ENCODE measurements around the gene AGBL4. TPM values are rescaled to one million over a fixed set of nuclear protein-coding genes. Genes with fewer than 3 reads are reported as not detected.

The AGBL4 gene
- total RNA-seq, 3 donors from 2014 or later: 0.46 to 0.57 TPM; not detected in 1

DNA sequence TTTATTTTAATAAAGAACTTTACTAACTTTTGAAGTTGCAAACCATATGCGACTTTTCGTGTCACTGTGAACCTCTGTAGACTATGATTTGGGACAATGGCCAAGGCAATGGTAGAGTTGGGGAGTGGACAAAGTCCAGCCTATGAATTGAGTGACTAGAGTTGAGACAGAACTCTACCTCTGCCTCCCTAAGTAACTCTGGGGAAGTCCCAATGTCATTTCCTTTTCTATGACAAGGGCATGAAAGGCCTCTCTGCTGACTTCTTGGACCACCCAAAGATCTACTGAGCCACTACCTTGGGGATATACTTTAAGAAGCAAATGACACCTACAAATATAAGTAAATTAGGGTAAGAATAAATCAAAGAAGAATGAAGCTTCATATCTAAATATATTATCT is 1266.4 kb downstream of the AGBL4 start:
- Histone ChIP-seq H3K36me3 (ENCODE audit: low read depth) (no peaks in the 10 kb centered on the region), H3K4me3 (no peak overlapping the region), H3K4me1 (ENCODE audit: low read depth) (no peaks in the 10 kb centered on the region), H3K9me3 (no peaks in the 10 kb centered on the region)
- TF ChIP-seq, protein P1, sequence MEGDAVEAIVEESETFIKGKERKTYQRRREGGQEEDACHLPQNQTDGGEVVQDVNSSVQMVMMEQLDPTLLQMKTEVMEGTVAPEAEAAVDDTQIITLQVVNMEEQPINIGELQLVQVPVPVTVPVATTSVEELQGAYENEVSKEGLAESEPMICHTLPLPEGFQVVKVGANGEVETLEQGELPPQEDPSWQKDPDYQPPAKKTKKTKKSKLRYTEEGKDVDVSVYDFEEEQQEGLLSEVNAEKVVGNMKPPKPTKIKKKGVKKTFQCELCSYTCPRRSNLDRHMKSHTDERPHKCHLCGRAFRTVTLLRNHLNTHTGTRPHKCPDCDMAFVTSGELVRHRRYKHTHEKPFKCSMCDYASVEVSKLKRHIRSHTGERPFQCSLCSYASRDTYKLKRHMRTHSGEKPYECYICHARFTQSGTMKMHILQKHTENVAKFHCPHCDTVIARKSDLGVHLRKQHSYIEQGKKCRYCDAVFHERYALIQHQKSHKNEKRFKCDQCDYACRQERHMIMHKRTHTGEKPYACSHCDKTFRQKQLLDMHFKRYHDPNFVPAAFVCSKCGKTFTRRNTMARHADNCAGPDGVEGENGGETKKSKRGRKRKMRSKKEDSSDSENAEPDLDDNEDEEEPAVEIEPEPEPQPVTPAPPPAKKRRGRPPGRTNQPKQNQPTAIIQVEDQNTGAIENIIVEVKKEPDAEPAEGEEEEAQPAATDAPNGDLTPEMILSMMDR (IDR thresholded peaks at IDR 0.05): no peak
- intact Hi-C loops (cut with DNase I, micrococcal nuclease): no loop called here
- no peak for ATAC-seq
- DNase-seq: no peak

DNA sequence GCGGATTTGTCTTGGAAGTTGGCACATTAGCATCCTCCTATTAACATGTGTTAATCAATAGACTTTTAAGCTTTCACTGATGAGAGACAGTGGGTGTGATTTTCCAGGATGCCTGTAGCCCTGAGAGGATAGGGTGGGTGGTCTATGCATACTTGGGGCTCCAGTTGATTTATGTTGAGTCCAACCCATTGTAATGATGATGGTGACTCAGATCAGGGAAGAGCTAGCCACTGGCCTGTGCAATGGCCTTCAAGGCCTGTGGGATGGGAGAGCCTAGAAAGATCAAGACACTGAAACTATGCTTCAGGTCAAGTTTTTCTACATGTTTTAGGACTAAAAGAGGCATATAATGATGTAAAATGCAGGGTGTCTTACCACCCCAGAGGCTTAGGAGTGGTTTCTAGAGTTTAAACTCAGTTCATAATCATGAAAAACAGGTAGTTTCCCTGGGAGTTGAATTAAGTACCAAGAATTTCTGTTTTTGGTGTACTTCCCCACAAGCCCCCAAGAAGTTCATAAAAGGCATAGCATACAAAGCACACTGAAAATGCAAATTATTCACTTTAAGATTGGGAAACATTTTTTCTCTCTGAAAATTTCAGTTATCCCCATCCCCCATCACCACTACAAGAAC is 1267.0 kb downstream of the AGBL4 start:
- intact Hi-C loops (cut with DNase I, micrococcal nuclease): no loop called here
- H3K36me3 ChIP-seq (ENCODE audit: low read depth): no peaks in the 10 kb centered on the region

DNA sequence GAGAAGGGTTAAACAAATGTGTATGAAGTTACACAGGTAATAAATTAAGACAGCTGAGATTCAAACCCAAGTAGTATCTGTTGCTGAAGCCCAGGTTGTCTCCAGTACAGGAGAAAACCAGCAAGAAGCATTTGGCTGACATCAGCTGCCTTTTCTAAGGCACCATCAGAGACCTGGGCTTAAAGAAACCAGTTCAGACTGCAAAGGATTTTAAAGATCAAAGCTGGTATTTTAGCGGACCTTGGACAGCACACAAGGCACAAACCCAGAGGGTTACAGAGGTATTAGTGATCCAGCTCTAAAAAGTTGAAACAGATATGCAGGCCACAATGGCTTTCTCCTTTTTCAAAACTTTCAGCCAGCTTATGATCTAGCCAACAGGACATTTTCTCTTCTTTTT is 1270.5 kb downstream of the AGBL4 start:
- no peak overlapping the region for H3K4me3 ChIP-seq
- H3K4me1 ChIP-seq (ENCODE audit: low read depth): no peaks in the 10 kb centered on the region
- intact Hi-C loops (cut with DNase I, micrococcal nuclease): no loop called here
- ATAC-seq (no peak), DNase-seq (no peak)
- TF ChIP-seq, protein P1 (IDR thresholded peaks at IDR 0.05): no peak
- H3K9me3 ChIP-seq: no peaks in the 10 kb centered on the region
- no peaks in the 10 kb centered on the region for H3K36me3 ChIP-seq (ENCODE audit: low read depth)

More for the DNA sequence above, 1267.0 kb downstream of the AGBL4 start:
- Histone ChIP-seq H3K4me3 (no peak overlapping the region), H3K9me3 (no peaks in the 10 kb centered on the region), H3K4me1 (ENCODE audit: low read depth) (no peaks in the 10 kb centered on the region)
- TF ChIP-seq, protein P1 (IDR thresholded peaks at IDR 0.05): no peak
- ATAC-seq: no peak
- DNase-seq: no peak

DNA sequence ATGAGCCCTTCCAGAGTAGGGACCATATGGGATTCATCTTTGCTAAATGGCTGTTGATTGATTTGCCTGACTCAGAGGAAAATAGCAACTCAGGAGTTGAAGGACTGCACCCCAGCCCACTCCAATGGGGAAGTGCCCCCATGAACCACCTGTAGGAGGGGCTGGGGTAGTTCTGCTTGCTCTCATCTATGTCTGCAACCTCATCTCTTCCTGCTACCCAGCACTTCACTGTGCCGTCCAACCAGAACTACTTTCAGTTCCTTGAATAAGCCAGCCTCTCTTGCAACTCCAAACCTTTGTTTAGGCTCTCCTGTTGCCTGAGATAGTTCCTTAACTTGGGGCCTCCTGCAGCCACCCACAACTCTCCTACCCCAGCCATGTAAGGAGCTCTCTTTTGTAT is 1273.6 kb downstream of the AGBL4 start:
- peak; percentile 63 for ATAC-seq
- intact Hi-C loops (cut with DNase I, micrococcal nuclease): no loop called here
- TF ChIP-seq, protein P1 (IDR thresholded peaks at IDR 0.05): no peak
- no peak for DNase-seq
- Histone ChIP-seq H3K4me3 (no peak overlapping the region), H3K36me3 (ENCODE audit: low read depth) (no peaks in the 10 kb centered on the region), H3K4me1 (ENCODE audit: low read depth) (no peaks in the 10 kb centered on the region), H3K9me3 (no peaks in the 10 kb centered on the region)

DNA sequence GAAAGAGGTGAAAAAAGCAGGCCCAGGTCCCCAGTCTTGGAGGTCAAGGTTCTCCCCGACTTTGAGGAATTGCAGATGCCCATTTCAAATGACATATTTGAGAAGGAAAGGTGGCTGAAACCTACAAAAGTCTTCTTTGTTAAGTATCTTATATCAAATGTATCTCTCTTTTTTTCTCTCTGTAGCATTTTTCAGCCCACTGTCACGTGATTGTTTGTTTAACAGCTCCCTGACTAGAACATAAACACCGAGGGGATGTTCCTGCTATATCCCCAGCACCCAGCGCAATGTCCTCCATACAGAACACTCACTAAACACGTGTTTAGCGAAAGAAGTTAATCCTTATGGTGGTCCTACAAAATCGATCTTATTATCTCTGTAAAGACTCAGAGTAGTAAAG is 1274.7 kb downstream of the AGBL4 start:
- Histone ChIP-seq H3K36me3 (ENCODE audit: low read depth) (no peaks in the 10 kb centered on the region), H3K9me3 (no peaks in the 10 kb centered on the region), H3K4me1 (ENCODE audit: low read depth) (no peaks in the 10 kb centered on the region), H3K4me3 (no peak overlapping the region)
- TF ChIP-seq, protein P1 (IDR thresholded peaks at IDR 0.05): no peak
- DNase-seq (no peak), ATAC-seq (no peak)
- intact Hi-C loops (cut with DNase I, micrococcal nuclease): no loop called here

DNA sequence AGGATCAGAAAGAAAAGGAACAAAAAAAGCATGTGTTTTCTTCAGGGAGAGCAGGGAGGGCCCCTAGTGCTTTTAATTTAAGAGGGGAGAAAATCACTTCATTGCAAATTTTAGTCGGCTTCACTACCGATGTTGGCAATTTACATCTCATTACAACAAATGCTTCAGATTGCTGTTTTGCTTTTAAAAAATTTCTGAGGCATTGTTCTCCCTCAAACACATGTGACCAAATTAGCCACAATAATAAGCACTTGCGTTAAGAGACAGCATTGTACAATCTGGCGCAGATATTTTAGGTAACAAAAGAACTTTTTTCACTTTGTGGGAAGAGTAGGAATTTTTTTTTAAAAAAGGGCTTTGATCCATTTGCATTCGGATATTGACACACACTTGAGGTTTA is 1276.8 kb downstream of the AGBL4 start:
- H3K4me3 ChIP-seq: no peak overlapping the region
- TF ChIP-seq, protein P1 (IDR thresholded peaks at IDR 0.05): no peak
- intact Hi-C loops (cut with DNase I, micrococcal nuclease): no loop called here
- H3K9me3 ChIP-seq: no peaks in the 10 kb centered on the region
- no peak for ATAC-seq
- H3K4me1 ChIP-seq (ENCODE audit: low read depth): no peaks in the 10 kb centered on the region
- DNase-seq: no peak
- no peaks in the 10 kb centered on the region for H3K36me3 ChIP-seq (ENCODE audit: low read depth)
